Activated CD4-positive, alpha-beta T cell treated with anti-CD3 and anti-CD28 coated beads for 36 hours (primary cell): ENCODE measurements around the gene CLDN25. TPM values are rescaled to one million over a fixed set of nuclear protein-coding genes. Genes with fewer than 3 reads are reported as not detected.
"Not testable (repeated sequence)": the region's sequence is repeated elsewhere in the genome, so short reads cannot be mapped to it uniquely, and the experiment has no call there.

Source experiments
- ATAC-seq: fragments of 200-7000 bp; cut with Tn5 transposase; one replicate; pipeline ENCODE4 v1.10.0; 2021; ENCODE audit warnings: mild to moderate bottlenecking, moderate library complexity
- CTCF ChIA-PET: fragments of 350-600 bp; sonication (Branson Sonifier 250); formaldehyde crosslinking; loops from one replicate; lab custom pipeline; 2021; ENCODE audit warnings: antibody characterized with exemption; lab: Charles Lee
- POLR2A ChIA-PET: fragments of 350-600 bp; sonication (Branson Sonifier 250); formaldehyde crosslinking; loops from one replicate; lab custom pipeline; 2021; ENCODE audit warnings: antibody characterized with exemption, inconsistent platforms; lab: Charles Lee
- DNase-seq: peaks from one replicate; pipeline ENCODE4 v3.0.0-alpha.2; 2020
- H3K27ac Mint-ChIP-seq: one replicate; pipeline ENCODE4 v1.8.0; 2021; ENCODE audit warnings: mixed read lengths
- H3K27me3 Mint-ChIP-seq: one replicate; pipeline ENCODE4 v1.8.0; 2021; ENCODE audit warnings: mixed read lengths
- H3K36me3 Mint-ChIP-seq: one replicate; pipeline ENCODE4 v1.8.0; 2021; ENCODE audit warnings: low read depth, mixed read lengths
- H3K4me1 Mint-ChIP-seq: one replicate; pipeline ENCODE4 v1.8.0; 2021; ENCODE audit warnings: mixed read lengths
- H3K4me3 Mint-ChIP-seq: one replicate; pipeline ENCODE4 v1.8.0; 2021; ENCODE audit warnings: mild to moderate bottlenecking, moderate library complexity, mixed read lengths
- H3K9me3 Mint-ChIP-seq: one replicate; pipeline ENCODE4 v1.8.0; 2021; ENCODE audit warnings: low read depth, mixed read lengths
- intact Hi-C, 2 experiments: fragments of 100-400 bp; cut with DNase I in 1 of 2; cut with micrococcal nuclease in 1 of 2; formaldehyde crosslinking; loops; one replicate each; pipeline versions ENCODE4 v1.14.2 to v1.15.1; 2022 to 2024; cut with DNase I, micrococcal nuclease
- total RNA-seq, 2 experiments: library from RNA; stranded (reverse); gene quantifications; one replicate each; pipeline ENCODE4 v1.2.3, GENCODE V29; 2021

CLDN25 gene
- not detected for total RNA-seq

DNA sequence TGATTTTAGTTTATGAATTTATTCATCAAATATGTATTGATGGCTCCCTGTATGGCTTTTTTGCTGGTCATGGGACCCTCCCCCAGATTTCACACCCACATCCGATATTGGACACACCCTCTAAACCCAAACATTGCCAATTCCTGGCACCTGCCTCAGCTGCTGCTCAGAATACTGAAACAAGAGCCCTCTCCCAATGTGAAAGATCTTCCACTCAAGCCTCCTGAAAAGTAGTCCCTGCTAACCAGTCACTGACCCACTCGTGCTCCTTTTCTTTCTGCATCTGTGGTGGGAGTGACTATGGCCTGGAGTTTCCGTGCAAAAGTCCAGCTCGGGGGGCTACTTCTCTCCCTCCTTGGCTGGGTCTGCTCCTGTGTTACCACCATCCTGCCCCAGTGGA is at the start of gene CLDN25:
CLDN25 (plus strand) TSS at position 301 of the 400 bp plus-strand sequence; CDS start at position 301, 0 bp downstream.
- Mint-ChIP-seq H3K27me3 (peaks cover 6% of the 10 kb centered on the region), H3K4me1 (peaks cover under 1% of the 10 kb centered on the region), H3K9me3 (no peaks in the 10 kb centered on the region), H3K36me3 (no peaks in the 10 kb centered on the region), H3K4me3 (no peak within 1 kb of the TSS), H3K27ac (no peak within 1 kb of the TSS)
- intact Hi-C loops: loop anchor here in 1 of 2 experiments (10.0 kb wide), 2 partner anchors 1495 to 1555 kb away; partner anchors contain the start of gene PTS
- ATAC-seq: no peak
- CTCF ChIA-PET: interaction anchor here (0.6 to 0.7 kb wide), 2 partner anchors 119 to 355 kb away, joined by 3 to 6 read pairs; no protein-coding TSS in a partner anchor
- no peak for DNase-seq
- POLR2A ChIA-PET: no interaction called here

DNA sequence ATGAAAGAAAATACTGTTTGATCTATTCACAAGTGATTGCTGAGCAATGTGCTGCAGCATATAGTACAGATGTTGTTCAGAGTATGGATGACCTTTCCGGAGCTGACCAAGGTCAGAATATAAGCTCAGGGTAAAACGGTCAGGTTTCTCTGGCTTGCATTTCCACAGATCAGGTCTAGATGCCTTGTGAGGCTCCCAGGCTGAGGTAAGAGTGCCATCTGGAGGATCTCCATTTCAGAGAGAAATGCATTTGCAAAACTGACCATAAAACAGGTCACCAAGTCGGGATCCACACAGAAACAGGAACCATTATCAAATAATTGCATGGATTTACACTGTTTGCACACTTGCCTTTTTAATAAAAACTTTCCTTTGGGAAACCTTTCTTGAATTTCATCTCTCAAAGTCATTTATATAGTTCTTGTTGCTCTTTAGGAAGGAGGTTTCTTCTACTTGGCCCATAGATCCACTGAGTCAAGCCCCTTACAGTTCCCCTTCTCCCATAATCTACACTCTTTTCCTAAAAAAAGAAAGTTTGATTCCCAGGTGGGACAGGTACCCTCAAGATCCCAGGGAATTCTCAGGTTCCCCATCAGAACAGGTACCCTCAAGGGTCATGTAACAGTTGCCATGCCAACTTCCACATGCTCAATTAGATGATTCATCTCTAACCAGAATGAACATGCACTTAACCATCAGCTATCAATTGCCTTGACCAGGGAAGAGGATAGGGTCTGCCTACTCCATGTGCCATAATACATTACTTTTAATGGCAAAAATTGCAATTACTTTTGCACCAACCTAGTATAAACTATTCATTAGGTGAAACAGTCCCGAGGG is 48.5 kb upstream of the CLDN25 start:
- Mint-ChIP-seq H3K9me3 (no peaks in the 10 kb centered on the region), H3K4me3 (no peak overlapping the region), H3K27ac (no peak overlapping the region), H3K36me3 (peaks cover 25% of the 10 kb centered on the region), H3K4me1 (peaks cover 1% of the 10 kb centered on the region), H3K27me3 (no peaks in the 10 kb centered on the region)
- CTCF ChIA-PET: interaction anchor here (0.6 to 1.8 kb wide), 3 partner anchors 9 to 109 kb away, joined by 3 to 9 read pairs (median 4); no protein-coding TSS in a partner anchor
- POLR2A ChIA-PET: no interaction called here
- ATAC-seq: no peak
- DNase-seq: peak; percentile 22
- intact Hi-C loops: loop anchor here (1.0 to 5.0 kb wide), 2 partner anchors 424 to 426 kb away; no protein-coding TSS in a partner anchor

DNA sequence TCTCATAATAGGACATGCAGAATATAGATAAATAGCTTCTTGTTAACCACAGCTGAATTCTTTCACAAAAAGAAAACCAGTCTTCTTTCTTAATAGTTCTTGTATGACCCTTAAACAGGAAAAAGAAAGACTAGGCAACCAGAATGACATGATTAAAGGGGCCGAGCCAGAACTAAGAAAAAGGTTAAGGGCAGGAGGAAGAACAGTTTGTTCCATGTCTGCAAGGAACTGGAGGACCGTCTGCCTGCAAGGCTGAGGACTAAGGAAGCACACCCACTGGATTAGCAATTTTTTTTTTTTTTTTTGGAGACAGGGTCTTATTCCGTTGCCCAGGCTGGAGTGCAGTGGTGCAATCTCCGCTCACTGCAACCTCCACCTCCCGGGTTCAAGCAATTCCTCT is 47.5 kb upstream of the CLDN25 start:
- Mint-ChIP-seq H3K27ac (no peak overlapping the region), H3K4me3 (no peak overlapping the region), H3K36me3 (peaks cover 34% of the 10 kb centered on the region), H3K9me3 (no peaks in the 10 kb centered on the region), H3K27me3 (no peaks in the 10 kb centered on the region), H3K4me1 (peaks cover 7% of the 10 kb centered on the region)
- CTCF ChIA-PET: interaction anchor here (0.6 kb wide), 1 partner anchor 8 kb away, joined by 4 read pairs; no protein-coding TSS in a partner anchor
- intact Hi-C loops: loop anchor here in 1 of 2 experiments (5.0 kb wide), 1 partner anchor 425 kb away; no protein-coding TSS in a partner anchor
- ATAC-seq (no peak), DNase-seq (no peak)
- POLR2A ChIA-PET: no interaction called here

DNA sequence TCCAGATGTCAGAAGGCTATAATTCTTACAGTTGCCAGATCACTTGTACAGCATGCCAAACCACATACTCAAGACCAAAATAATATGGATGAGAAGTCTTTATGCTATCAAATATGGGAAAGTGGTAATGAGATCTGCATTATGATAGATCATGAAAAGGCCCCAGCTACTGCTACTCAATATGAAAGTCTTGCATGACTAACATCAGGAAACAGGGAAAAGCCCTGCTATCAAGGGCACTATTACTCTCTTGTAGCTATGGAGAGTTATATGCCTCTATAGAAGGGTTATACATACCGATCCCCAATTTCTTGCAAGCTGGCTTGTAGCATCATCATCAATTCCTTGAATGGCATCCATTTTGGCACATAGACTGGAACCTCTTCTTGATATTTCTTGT is 43.3 kb upstream of the CLDN25 start:
- H3K27ac Mint-ChIP-seq: no peak overlapping the region
- H3K4me1 Mint-ChIP-seq: peaks cover 7% of the 10 kb centered on the region
- no peaks in the 10 kb centered on the region for H3K27me3 Mint-ChIP-seq
- H3K36me3 Mint-ChIP-seq: peaks cover 50% of the 10 kb centered on the region
- ChIA-PET POLR2A (no interaction called here), CTCF (no interaction called here)
- peak; percentile 94 for ATAC-seq
- intact Hi-C loops: no loop called here
- no peak for DNase-seq
- no peaks in the 10 kb centered on the region for H3K9me3 Mint-ChIP-seq
- no peak overlapping the region for H3K4me3 Mint-ChIP-seq

DNA sequence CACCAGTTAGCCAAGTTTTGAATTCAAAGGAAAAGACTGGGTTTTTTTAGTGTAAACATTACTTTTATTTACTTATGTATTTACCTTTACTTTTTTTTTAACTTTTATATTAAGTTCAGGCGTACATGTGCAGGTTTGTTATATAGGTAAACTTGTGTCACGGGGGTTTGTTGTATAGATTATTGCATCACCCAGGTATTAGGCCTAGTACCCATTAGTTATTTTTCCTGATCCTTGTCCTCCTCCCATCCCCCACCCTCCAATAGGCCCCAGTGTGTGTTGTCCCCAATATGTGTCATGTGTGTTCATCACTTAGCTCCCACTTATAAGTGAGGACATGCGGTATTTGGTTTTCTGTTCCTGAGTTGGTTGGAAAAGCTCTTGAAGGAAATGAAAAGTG is 26.7 kb upstream of the CLDN25 start:
- no peaks in the 10 kb centered on the region for H3K9me3 Mint-ChIP-seq
- ChIA-PET CTCF (interaction anchor here (1.8 kb wide), 1 partner anchor 20 kb away, joined by 5 read pairs; the partner anchor contains the start of gene ZW10), POLR2A (no interaction called here)
- ATAC-seq (no peak), DNase-seq (no peak)
- no peaks in the 10 kb centered on the region for H3K4me1 Mint-ChIP-seq
- H3K4me3 Mint-ChIP-seq: no peak overlapping the region
- no peak overlapping the region for H3K27ac Mint-ChIP-seq
- intact Hi-C loops: no loop called here
- H3K36me3 Mint-ChIP-seq: peaks cover 23% of the 10 kb centered on the region
- H3K27me3 Mint-ChIP-seq: no peaks in the 10 kb centered on the region

DNA sequence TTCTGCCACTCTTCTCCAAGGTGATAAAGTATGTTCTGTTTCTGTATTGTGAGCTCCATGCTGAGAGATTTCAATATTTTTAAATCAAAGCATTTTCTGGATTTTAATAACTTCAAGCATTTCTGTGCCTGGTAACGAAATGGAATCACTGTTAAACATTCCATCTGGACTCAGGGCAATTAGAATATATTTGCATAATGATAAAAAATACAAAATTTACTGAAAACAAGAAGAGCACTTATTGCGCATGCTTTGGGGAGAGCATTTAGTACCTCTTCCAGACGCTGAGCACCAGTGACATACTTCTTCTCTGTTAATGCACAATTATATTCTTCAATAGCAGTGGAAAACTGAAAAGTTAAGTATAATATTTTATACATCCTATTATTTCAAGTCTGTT is 19.4 kb upstream of the CLDN25 start:
- peaks cover 45% of the 10 kb centered on the region for H3K36me3 Mint-ChIP-seq
- H3K27me3 Mint-ChIP-seq: no peaks in the 10 kb centered on the region
- ATAC-seq (no peak), DNase-seq (no peak)
- ChIA-PET POLR2A (no interaction called here), CTCF (interaction anchor here (0.9 kb wide), 1 partner anchor 31 kb away, joined by 3 read pairs; no protein-coding TSS in a partner anchor)
- peaks cover 11% of the 10 kb centered on the region for H3K4me1 Mint-ChIP-seq
- peaks cover 3% of the 10 kb centered on the region for H3K9me3 Mint-ChIP-seq
- intact Hi-C loops: no loop called here
- no peak overlapping the region for H3K27ac Mint-ChIP-seq
- H3K4me3 Mint-ChIP-seq: no peak overlapping the region

DNA sequence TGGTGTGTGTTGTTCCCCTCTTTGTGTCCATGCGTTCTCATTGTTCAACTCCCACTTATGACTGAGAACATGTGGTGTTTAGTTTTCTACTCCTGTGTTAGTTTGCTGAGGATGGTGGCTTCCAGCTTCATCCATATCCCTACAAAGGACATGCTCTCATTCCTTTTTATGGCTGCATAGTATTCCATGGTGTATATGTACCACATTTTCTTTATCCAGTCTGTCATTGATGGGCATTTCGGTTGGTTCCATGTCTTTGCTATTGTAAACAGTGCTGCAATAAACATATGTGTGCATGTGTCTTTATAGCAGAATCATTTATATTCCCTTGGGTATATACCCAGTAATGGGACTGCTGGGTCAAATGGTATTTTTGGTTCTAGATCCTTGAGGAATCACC is 16.6 kb upstream of the CLDN25 start:
- H3K4me1 Mint-ChIP-seq: peaks cover 11% of the 10 kb centered on the region
- DNase-seq, CTCF ChIA-PET, intact Hi-C loops, POLR2A ChIA-PET, ATAC-seq, H3K4me3 Mint-ChIP-seq, H3K27me3 Mint-ChIP-seq, H3K27ac Mint-ChIP-seq, H3K9me3 Mint-ChIP-seq: not testable (repeated sequence)
- peaks cover 48% of the 10 kb centered on the region for H3K36me3 Mint-ChIP-seq

DNA sequence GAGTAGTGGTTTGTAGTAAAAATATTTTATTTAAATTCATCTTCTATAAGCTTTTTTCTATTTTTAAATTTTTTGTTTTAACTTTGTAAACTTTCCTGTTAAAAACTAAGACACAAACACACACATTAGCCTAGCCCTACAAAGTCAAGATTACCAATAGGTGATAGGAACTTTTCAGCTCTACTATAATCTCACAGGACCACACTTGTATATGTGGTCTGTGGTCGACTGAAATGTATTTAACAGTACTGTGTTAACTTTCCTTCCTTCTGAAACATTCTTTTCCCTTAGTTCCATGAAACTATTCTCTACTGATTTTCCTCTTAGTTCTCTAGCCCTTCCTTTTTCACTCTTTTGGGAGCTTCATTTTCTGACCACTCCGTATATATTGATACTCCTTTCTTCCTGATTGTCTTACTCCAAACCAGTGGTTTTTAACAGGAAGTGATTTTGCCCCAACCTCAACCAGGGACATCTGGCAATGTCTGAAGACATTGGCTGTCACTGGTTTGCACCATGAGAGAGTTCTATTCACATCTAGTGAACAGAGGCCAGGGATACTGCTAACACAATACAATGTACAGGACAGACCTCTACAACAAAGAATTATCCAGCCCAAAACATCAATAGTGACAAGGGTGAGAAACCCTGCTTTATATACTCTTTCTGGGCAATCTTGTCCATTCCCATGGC is 14.9 kb upstream of the CLDN25 start:
- Mint-ChIP-seq H3K36me3 (peaks cover 42% of the 10 kb centered on the region), H3K27me3 (no peaks in the 10 kb centered on the region), H3K9me3 (peaks cover 3% of the 10 kb centered on the region), H3K4me3 (no peak overlapping the region), H3K27ac (peak overlapping the region; percentile 23), H3K4me1 (peaks cover 11% of the 10 kb centered on the region)
- no peak for DNase-seq
- ATAC-seq: no peak
- intact Hi-C loops: no loop called here
- CTCF ChIA-PET: interaction anchor here (0.7 to 1.2 kb wide), 2 partner anchors 9 to 443 kb away, joined by 3 to 4 read pairs; partner anchors contain the start of gene ZW10
- POLR2A ChIA-PET: no interaction called here

DNA sequence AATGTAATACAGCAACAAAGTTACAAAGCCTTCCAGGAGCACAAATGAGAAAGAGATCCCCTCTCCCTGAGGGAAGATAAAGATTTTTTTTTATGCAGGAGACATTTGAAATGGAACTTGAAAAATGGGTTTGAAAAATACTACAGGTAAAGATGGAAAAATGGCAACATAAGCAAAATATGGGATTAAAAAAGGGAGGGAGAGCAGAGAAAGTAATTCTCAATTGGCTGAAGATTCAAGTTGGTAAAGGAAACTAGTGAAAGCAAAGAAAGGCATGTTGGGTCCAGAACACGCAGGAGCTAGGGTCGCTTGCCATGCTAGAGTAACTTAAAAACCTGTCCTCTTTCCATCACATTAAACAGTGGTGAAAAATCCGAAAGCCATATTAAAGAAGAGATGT is 7.6 kb upstream of the CLDN25 start:
- ChIA-PET POLR2A (interaction anchor here (0.7 kb wide), 1 partner anchor 80 kb away, joined by 4 read pairs; no protein-coding TSS in a partner anchor), CTCF (interaction anchor here (1.4 to 1.7 kb wide), 2 partner anchors 18 to 42 kb away, joined by 3 to 5 read pairs; no protein-coding TSS in a partner anchor)
- ATAC-seq (no peak), DNase-seq (no peak)
- peak overlapping the region; percentile 98 for H3K4me3 Mint-ChIP-seq
- peaks cover 14% of the 10 kb centered on the region for H3K36me3 Mint-ChIP-seq
- H3K4me1 Mint-ChIP-seq: peaks cover 18% of the 10 kb centered on the region
- H3K27ac Mint-ChIP-seq: no peak overlapping the region
- no peaks in the 10 kb centered on the region for H3K9me3 Mint-ChIP-seq
- H3K27me3 Mint-ChIP-seq: no peaks in the 10 kb centered on the region
- intact Hi-C loops: loop anchor here (2.0 to 10.0 kb wide), 7 partner anchors 103 to 1547 kb away; partner anchors contain the start of genes PTS (in 2 of the 2), TTC12 (in 1 of the 2) and USP28 (in 1 of the 2)

DNA sequence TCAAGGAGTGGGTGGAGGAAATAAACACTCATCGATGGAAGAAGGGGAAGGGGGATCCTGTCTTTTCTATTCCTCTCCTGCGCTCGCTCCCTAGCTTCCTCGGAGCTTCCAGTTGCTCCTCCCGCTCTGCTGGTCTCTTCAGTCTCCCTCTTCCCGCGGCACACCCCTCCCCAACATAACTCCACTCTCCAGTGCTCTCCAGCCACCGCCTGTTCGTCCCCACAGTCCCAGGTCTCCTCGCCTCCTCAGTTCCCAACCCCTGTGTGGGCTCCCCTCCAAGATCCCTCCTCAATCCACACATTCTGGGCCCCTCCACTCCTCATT is 6.5 kb upstream of the CLDN25 start:
- intact Hi-C loops: loop anchor here (1.0 to 10.0 kb wide), 11 partner anchors 102 to 1548 kb away; partner anchors contain the start of genes PTS (in 2 of the 2), TTC12 (in 2 of the 2), USP28 (in 2 of the 2) and C11orf71 (in 1 of the 2)
- Mint-ChIP-seq H3K4me3 (peak overlapping the region; percentile 98), H3K36me3 (peaks cover 5% of the 10 kb centered on the region), H3K4me1 (peaks cover 18% of the 10 kb centered on the region), H3K27ac (peak overlapping the region; percentile 96), H3K27me3 (no peaks in the 10 kb centered on the region), H3K9me3 (no peaks in the 10 kb centered on the region)
- CTCF ChIA-PET: interaction anchor here (0.5 to 1.7 kb wide), 8 partner anchors 8 to 658 kb away, joined by 3 to 6 read pairs (median 4); no protein-coding TSS in a partner anchor
- DNase-seq (no peak), ATAC-seq (no peak)
- POLR2A ChIA-PET: no interaction called here
